HCT116 (cell line): ENCODE measurements around the gene CHD9NB. TPM values are rescaled to one million over a fixed set of nuclear protein-coding genes. Genes with fewer than 3 reads are reported as not detected.

ENCODE experiments used
- ATAC-seq: fragments of 200-7000 bp; cut with Tn5 transposase; 2 replicates; pipeline ENCODE4 v1.9.1; 2020; ENCODE audit warnings: mild to moderate bottlenecking, moderate library complexity
- BruUV-seq: library from RNA; stranded (reverse); fragments of 400-500 nt; replicated peaks from 2 replicates; lab custom pipeline; 2021; lab: Mats Ljungman, UMichigan
- CTCF ChIA-PET: fragments of 300-600 bp; sonication (Branson Sonifier 250); formaldehyde crosslinking; loops from one replicate; lab custom pipeline; 2021; ENCODE audit warnings: antibody characterized with exemption; lab: Charles Lee
- POLR2A ChIA-PET: fragments of 300-600, 350-600 bp; sonication (Branson Sonifier 250); formaldehyde crosslinking; loops from one replicate; lab custom pipeline; 2021; ENCODE audit warnings: antibody characterized with exemption; lab: Charles Lee
- RAD21 ChIA-PET, 2 experiments: fragments of 300-600 bp; sonication (Branson Sonifier 250); formaldehyde crosslinking; loops; one replicate each; lab custom pipeline; 2023; ENCODE audit warnings: low total read pairs in 2 of 2; ENCODE audit not compliant: uncharacterized antibody in 2 of 2, unreplicated experiment in 2 of 2, low non-redundant PET in 1 of 2; lab: Charles Lee
- DNase-seq: peaks from one replicate; pipeline ENCODE4 v3.0.0-alpha.2; 2010; ENCODE audit warnings: low read depth, low spot score
- H2AFZ ChIP-seq: fragments of 200-600 bp; shearing (Covaris generic), sonication (generic); 2 replicates; pipeline ENCODE4 v1.6.1; 2017; ENCODE audit warnings: low read depth, mixed run types, mixed read lengths, antibody characterized with exemption, low read length; ENCODE audit not compliant: poor library complexity, severe bottlenecking
- H3K27ac ChIP-seq: 2 replicates; pipeline ENCODE4 v1.5.1; 2012; ENCODE audit warnings: low read depth, low read length
- H3K27me3 ChIP-seq: fragments of 200-600 bp; sonication (generic); 2 replicates; pipeline ENCODE4 v1.6.1; 2016; ENCODE audit warnings: mixed run types, low read length, mixed read lengths; ENCODE audit not compliant: insufficient read depth
- H3K36me3 ChIP-seq, 2 experiments: fragments of 200-500 bp in 1 of 2; fragments of 200-600 bp in 1 of 2; sonication (Bioruptor generic) in 1 of 2; sonication (generic) in 1 of 2; 2 replicates each; pipeline versions ENCODE4 v1.5.1 to v1.6.1; 2014 to 2016; ENCODE audit warnings: low read length in 2 of 2, inconsistent platforms in 1 of 2, mixed read lengths in 1 of 2, mixed run types in 1 of 2; ENCODE audit not compliant: insufficient read depth in 2 of 2, control insufficient read depth in 1 of 2
- H3K4me1 ChIP-seq, 2 experiments: fragments of 200-600 bp in 1 of 2; sonication (generic) in 1 of 2; 2 replicates each; pipeline versions ENCODE4 v1.5.1 to v1.6.1; 2012 to 2017; ENCODE audit warnings: low read length in 2 of 2, inconsistent platforms in 1 of 2, mild to moderate bottlenecking in 1 of 2, mixed read lengths in 1 of 2, mixed run types in 1 of 2, moderate library complexity in 1 of 2; ENCODE audit not compliant: insufficient read depth in 2 of 2, control insufficient read depth in 1 of 2
- H3K4me2 ChIP-seq: fragments of 200-600 bp; sonication (generic); 2 replicates; pipeline ENCODE4 v1.6.1; 2017; ENCODE audit warnings: mixed run types, low read length, mixed read lengths
- H3K4me3 ChIP-seq, 2 experiments: fragments of 200-600 bp in 1 of 2; sonication (generic) in 1 of 2; replicated peaks in 1 of 2; 2 replicates each; pipeline ENCODE4 v1.5.1; 2011 to 2016; ENCODE audit warnings: low read length in 2 of 2, control low read depth in 1 of 2, low read depth in 1 of 2, mild to moderate bottlenecking in 1 of 2, mixed read lengths in 1 of 2, mixed run types in 1 of 2
- H3K79me2 ChIP-seq: fragments of 200-600 bp; sonication (generic); 2 replicates; pipeline ENCODE4 v1.6.1; 2017; ENCODE audit warnings: mild to moderate bottlenecking, mixed run types, low read length, moderate library complexity, mixed read lengths; ENCODE audit not compliant: insufficient read depth
- H3K9ac ChIP-seq: fragments of 200-600 bp; sonication (generic); 2 replicates; pipeline ENCODE4 v1.6.1; 2016; ENCODE audit warnings: low read length, mixed read lengths
- H3K9me2 ChIP-seq: fragments of 200-600 bp; sonication (generic), shearing (Covaris generic); 2 replicates; pipeline ENCODE4 v1.6.1; 2017; ENCODE audit warnings: mixed run types, mild to moderate bottlenecking, moderate library complexity; ENCODE audit not compliant: insufficient read depth
- H3K9me3 ChIP-seq, 2 experiments: fragments of 200-500 bp in 1 of 2; fragments of 200-600 bp in 1 of 2; sonication (Bioruptor generic) in 1 of 2; sonication (generic) in 1 of 2; 2 replicates each; pipeline ENCODE4 v1.6.1; 2014 to 2017; ENCODE audit warnings: low read length in 2 of 2, mixed read lengths in 2 of 2, inconsistent platforms in 1 of 2, low read depth in 1 of 2, mild to moderate bottlenecking in 1 of 2, mixed run types in 1 of 2, moderate library complexity in 1 of 2; ENCODE audit not compliant: control insufficient read depth in 1 of 2, insufficient read depth in 1 of 2
- H4K20me1 ChIP-seq: fragments of 200-600 bp; sonication (generic), shearing (Covaris generic); 2 replicates; pipeline ENCODE4 v1.6.1; 2017; ENCODE audit warnings: mixed run types, mild to moderate bottlenecking, moderate library complexity; ENCODE audit not compliant: insufficient read depth
- CBX3 ChIP-seq: IDR thresholded peaks from 2 replicates; pipeline ENCODE4 v1.6.1; 2012; ENCODE audit warnings: low read depth
- EZH2 ChIP-seq: fragments of 200-600 bp; sonication (generic); IDR thresholded peaks from 2 replicates; pipeline ENCODE4 v1.6.1; 2017; ENCODE audit warnings: antibody characterized with exemption, mixed run types
- POLR2AphosphoS5 ChIP-seq: IDR thresholded peaks from 2 replicates; pipeline ENCODE4 v1.6.1; 2011; ENCODE audit warnings: mild to moderate bottlenecking, low read depth, low read length, moderate library complexity
- SRF ChIP-seq: IDR thresholded peaks from 2 replicates; pipeline ENCODE4 v1.6.1; 2012; ENCODE audit warnings: low read depth
- intact Hi-C: fragments of 100-400 bp; cut with micrococcal nuclease; formaldehyde crosslinking; loops from 2 replicates; pipeline ENCODE4 v1.10.0; 2022
- total RNA-seq: library from RNA; stranded (reverse); gene quantifications from one replicate; pipeline ENCODE4 v1.2.1, GENCODE V29; 2021; ENCODE audit not compliant: unreplicated experiment
- TF ChIP-seq, protein P1 (sequence below): IDR thresholded peaks from 2 replicates; pipeline ENCODE4 v1.6.1; 2012; ENCODE audit warnings: low read depth
- TF ChIP-seq, protein P2 (sequence below): IDR thresholded peaks from 2 replicates; pipeline ENCODE4 v1.6.1; 2012
- TF ChIP-seq, protein P3 (sequence below): IDR thresholded peaks from 2 replicates; pipeline ENCODE4 v1.6.1; 2012
- TF ChIP-seq, protein P4 (sequence below): IDR thresholded peaks from 2 replicates; pipeline ENCODE4 v1.6.1; 2011; ENCODE audit warnings: mild to moderate bottlenecking, low read length, moderate library complexity; ENCODE audit not compliant: insufficient replicate concordance; ENCODE audit errors: extremely low read depth
- TF ChIP-seq, protein P5 (sequence below), 3 experiments: fragments of 200-600 bp in 1 of 3; sonication (generic) in 1 of 3; IDR thresholded peaks in 2 of 3; conservative IDR thresholded peaks in 1 of 3; 2 replicates each; pipeline ENCODE4 v1.5.1; 2012 to 2017; ENCODE audit warnings: low read depth in 2 of 3, low read length in 2 of 3, antibody characterized with exemption in 1 of 3, borderline replicate concordance in 1 of 3, control low read depth in 1 of 3, mild to moderate bottlenecking in 1 of 3, mixed read lengths in 1 of 3, mixed run types in 1 of 3, moderate library complexity in 1 of 3; ENCODE audit not compliant: insufficient read depth in 1 of 3

The CHD9NB gene
- total RNA-seq, 1 experiment from 2014 or later = 1.2 TPM

DNA sequence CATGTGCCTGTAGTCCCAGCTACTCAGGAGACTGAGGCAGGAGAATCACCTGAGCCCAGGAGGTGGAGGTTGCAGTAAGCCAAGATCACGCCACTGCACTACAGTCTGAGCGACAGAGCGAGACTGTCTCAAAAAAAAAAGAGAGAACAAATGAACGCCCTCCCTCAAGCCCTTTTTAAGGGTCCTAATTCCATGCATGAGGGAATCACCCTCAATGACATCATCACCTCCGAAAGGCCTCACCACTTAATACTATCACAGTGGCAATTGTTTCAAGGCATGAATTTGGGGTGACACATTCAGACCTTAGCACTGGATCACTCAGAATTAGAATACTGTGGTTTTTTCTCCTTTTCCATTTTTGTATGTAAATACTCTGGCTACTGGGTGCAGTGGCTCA, 57.8 kb downstream of the CHD9NB start (continued):
- TF ChIP-seq, protein P1, sequence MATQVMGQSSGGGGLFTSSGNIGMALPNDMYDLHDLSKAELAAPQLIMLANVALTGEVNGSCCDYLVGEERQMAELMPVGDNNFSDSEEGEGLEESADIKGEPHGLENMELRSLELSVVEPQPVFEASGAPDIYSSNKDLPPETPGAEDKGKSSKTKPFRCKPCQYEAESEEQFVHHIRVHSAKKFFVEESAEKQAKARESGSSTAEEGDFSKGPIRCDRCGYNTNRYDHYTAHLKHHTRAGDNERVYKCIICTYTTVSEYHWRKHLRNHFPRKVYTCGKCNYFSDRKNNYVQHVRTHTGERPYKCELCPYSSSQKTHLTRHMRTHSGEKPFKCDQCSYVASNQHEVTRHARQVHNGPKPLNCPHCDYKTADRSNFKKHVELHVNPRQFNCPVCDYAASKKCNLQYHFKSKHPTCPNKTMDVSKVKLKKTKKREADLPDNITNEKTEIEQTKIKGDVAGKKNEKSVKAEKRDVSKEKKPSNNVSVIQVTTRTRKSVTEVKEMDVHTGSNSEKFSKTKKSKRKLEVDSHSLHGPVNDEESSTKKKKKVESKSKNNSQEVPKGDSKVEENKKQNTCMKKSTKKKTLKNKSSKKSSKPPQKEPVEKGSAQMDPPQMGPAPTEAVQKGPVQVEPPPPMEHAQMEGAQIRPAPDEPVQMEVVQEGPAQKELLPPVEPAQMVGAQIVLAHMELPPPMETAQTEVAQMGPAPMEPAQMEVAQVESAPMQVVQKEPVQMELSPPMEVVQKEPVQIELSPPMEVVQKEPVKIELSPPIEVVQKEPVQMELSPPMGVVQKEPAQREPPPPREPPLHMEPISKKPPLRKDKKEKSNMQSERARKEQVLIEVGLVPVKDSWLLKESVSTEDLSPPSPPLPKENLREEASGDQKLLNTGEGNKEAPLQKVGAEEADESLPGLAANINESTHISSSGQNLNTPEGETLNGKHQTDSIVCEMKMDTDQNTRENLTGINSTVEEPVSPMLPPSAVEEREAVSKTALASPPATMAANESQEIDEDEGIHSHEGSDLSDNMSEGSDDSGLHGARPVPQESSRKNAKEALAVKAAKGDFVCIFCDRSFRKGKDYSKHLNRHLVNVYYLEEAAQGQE = no peak
- no peak for TF ChIP-seq POLR2AphosphoS5
- TF ChIP-seq, protein P2, sequence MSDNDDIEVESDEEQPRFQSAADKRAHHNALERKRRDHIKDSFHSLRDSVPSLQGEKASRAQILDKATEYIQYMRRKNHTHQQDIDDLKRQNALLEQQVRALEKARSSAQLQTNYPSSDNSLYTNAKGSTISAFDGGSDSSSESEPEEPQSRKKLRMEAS = no peak
- TF ChIP-seq, protein P3, sequence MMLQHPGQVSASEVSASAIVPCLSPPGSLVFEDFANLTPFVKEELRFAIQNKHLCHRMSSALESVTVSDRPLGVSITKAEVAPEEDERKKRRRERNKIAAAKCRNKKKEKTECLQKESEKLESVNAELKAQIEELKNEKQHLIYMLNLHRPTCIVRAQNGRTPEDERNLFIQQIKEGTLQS = no peak

DNA sequence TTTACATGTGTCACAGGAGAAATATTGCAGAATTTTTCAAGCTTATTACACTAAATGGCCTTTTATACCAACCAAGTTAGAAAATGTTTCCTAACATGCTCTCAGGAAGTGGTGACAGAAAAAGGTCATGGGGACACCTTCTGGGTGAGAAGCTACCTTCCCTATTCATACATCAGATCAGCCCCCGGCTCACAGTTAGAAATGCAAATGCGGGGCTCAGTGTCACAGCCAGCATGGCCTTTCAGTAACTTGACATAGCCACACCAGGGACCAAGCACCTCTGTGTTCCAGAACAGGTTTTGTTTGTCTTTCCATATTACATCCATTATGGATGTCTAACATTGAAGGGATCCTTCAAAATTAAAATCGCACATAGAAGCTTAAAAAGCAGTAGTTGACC, 59.5 kb downstream of the CHD9NB start:
- intact Hi-C loops = no loop called here
- Histone ChIP-seq H4K20me1 (no peaks in the 10 kb centered on the region), H3K27me3 (no peaks in the 10 kb centered on the region), H3K27ac (no peak overlapping the region), H2AFZ (no peak overlapping the region), H3K36me3 (no peaks in the 10 kb centered on the region)
- RAD21 ChIA-PET = no interaction called here
- TF ChIP-seq, protein P3 = no peak
- TF ChIP-seq, protein P4, sequence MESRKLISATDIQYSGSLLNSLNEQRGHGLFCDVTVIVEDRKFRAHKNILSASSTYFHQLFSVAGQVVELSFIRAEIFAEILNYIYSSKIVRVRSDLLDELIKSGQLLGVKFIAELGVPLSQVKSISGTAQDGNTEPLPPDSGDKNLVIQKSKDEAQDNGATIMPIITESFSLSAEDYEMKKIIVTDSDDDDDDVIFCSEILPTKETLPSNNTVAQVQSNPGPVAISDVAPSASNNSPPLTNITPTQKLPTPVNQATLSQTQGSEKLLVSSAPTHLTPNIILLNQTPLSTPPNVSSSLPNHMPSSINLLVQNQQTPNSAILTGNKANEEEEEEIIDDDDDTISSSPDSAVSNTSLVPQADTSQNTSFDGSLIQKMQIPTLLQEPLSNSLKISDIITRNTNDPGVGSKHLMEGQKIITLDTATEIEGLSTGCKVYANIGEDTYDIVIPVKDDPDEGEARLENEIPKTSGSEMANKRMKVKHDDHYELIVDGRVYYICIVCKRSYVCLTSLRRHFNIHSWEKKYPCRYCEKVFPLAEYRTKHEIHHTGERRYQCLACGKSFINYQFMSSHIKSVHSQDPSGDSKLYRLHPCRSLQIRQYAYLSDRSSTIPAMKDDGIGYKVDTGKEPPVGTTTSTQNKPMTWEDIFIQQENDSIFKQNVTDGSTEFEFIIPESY = no peak
- TF ChIP-seq SRF (no peak), EZH2 (no peak), CBX3 (no peak)
- TF ChIP-seq, protein P5, sequence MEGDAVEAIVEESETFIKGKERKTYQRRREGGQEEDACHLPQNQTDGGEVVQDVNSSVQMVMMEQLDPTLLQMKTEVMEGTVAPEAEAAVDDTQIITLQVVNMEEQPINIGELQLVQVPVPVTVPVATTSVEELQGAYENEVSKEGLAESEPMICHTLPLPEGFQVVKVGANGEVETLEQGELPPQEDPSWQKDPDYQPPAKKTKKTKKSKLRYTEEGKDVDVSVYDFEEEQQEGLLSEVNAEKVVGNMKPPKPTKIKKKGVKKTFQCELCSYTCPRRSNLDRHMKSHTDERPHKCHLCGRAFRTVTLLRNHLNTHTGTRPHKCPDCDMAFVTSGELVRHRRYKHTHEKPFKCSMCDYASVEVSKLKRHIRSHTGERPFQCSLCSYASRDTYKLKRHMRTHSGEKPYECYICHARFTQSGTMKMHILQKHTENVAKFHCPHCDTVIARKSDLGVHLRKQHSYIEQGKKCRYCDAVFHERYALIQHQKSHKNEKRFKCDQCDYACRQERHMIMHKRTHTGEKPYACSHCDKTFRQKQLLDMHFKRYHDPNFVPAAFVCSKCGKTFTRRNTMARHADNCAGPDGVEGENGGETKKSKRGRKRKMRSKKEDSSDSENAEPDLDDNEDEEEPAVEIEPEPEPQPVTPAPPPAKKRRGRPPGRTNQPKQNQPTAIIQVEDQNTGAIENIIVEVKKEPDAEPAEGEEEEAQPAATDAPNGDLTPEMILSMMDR (IDR thresholded peaks at IDR 0.05 in 2 of 3, conservative IDR thresholded peaks at IDR 0.05 in 1 of 3; ENCODE audit: borderline replicate concordance in 1 of 3, insufficient read depth in 1 of 3, low read depth in 2 of 3, low read length in 2 of 3) = no peak
- TF ChIP-seq, all 23 proteins: peak for 0
- no peak for ATAC-seq
- POLR2A ChIA-PET = no interaction called here
- Histone ChIP-seq H3K4me2 (no peak overlapping the region), H3K9ac (no peak overlapping the region), H3K4me1 (no peaks in the 10 kb centered on the region), H3K4me3 (no peak overlapping the region), H3K9me2 (no peaks in the 10 kb centered on the region), H3K9me3 (no peaks in the 10 kb centered on the region), H3K79me2 (no peaks in the 10 kb centered on the region)
- BruUV-seq = no TSS peak
- DNase-seq = no peak
- CTCF ChIA-PET = no interaction called here
